GM12892 (cell line): ENCODE results near the gene PCSK5.

ENCODE experiments used
- POLR2A ChIP-seq: IDR thresholded peaks from 2 replicates; pipeline ENCODE4 v1.6.1; 2011; ENCODE audit warnings: low read depth, low read length, control low read depth
- TAF1 ChIP-seq: IDR thresholded peaks from 2 replicates; pipeline ENCODE4 v1.6.1; 2011; ENCODE audit warnings: low read depth, mild to moderate bottlenecking, control low read depth, low read length, borderline replicate concordance

DNA sequence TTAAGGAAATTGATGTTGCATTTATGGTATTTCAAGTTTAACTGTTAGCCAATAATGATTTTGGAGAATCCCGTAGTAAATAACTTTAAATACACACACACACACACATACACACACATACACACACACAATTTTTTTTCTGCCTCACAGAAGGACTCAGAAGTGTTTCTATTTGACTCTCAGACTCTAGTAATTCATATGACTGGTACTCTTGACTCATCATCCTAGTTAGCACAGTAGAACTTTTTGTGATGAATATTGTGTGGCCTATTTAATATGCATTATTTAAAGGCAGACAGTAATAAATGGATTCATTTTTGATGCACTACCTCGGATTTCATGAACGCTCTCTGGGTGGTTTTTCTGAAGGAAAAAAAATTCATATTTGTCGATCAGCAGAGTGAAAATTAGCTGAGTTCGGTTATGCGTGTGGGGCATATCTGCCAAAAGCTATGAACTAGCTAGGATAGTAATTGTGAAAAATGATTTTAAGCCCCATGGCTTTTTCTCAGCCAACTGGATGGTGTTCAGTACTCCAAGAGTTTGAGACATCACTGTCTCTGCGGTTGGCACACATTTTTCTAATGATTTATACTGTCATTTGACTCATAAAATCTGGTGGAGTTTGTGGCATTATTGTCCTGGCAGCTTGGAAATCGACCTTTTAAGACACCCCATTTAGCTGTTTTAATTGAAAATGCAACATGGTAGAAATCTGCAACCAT, 102.2 kb downstream of the PCSK5 start:
- TF ChIP-seq POLR2A, result no peak
- no peak for TF ChIP-seq TAF1
